ENCODE measurements around the gene DLK1. TPM values are rescaled to one million over a fixed set of nuclear protein-coding genes. Genes with fewer than 3 reads are reported as not detected.

Gene DLK1
- total and polyA plus RNA-seq, 10 donors = 0.17 to 0.79 (median 0.38) TPM; not detected in 7

GRCh38 chr14:100727086-100727872, 587 bp downstream of the DLK1 start:
- Histone ChIP-seq H3K4me3 (peak overlapping the region in 1 of 8 donors; percentile 5), H3K4me1 (peaks cover 0 to 9% (median 4%) of the 10 kb centered on the region in 6 donors), H3K27me3 (replicated peaks in 1 of 7) (peaks cover 0 to 86% (median 39%) of the 10 kb centered on the region in 7 donors), H3K9me3 (no peaks in the 10 kb centered on the region), H3K36me3 (no peaks in the 10 kb centered on the region), H3K27ac (no peak overlapping the region)
- intact Hi-C loops (cut with DNase I; ENCODE audit: low total_unique reads) = no loop called here
- no peak for TF ChIP-seq CTCF (IDR thresholded peaks at IDR 0.05 in 8 of 11, conservative IDR thresholded peaks at IDR 0.05 in 3 of 11)
- no peak for TF ChIP-seq POLR2AphosphoS5 (IDR thresholded peaks at IDR 0.05)
- no peak for TF ChIP-seq POLR2A (IDR thresholded peaks at IDR 0.05)
- no peak for DNase-seq
- WGBS, 5 donors = 13 to 20% (median 17%) methylated on average over 27 to 47 of the region's 47 CpGs

GRCh38 chr14:100727873-100728240, 1.2 kb downstream of the DLK1 start:
- no peak for DNase-seq
- H3K27ac ChIP-seq = no peak overlapping the region
- peaks cover 0 to 80% (median 39%) of the 10 kb centered on the region in 7 donors for H3K27me3 ChIP-seq (replicated peaks in 1 of 7)
- no peak overlapping the region for H3K4me3 ChIP-seq
- H3K9me3 ChIP-seq = no peaks in the 10 kb centered on the region
- intact Hi-C loops (cut with DNase I; ENCODE audit: low total_unique reads) = no loop called here
- WGBS, 5 donors = 52 to 67% (median 59%) methylated on average over 12 of the region's 12 CpGs
- TF ChIP-seq CTCF (IDR thresholded peaks at IDR 0.05 in 8 of 11, conservative IDR thresholded peaks at IDR 0.05 in 3 of 11) (no peak), POLR2A (IDR thresholded peaks at IDR 0.05) (no peak)
- no peaks in the 10 kb centered on the region for H3K36me3 ChIP-seq
- peaks cover 0 to 9% (median 4%) of the 10 kb centered on the region in 6 donors for H3K4me1 ChIP-seq

GRCh38 chr14:100728962-100729361, 2.3 kb downstream of the DLK1 start:
- no peak for DNase-seq
- no peak overlapping the region for H3K4me3 ChIP-seq
- intact Hi-C loops (cut with DNase I; ENCODE audit: low total_unique reads) = no loop called here
- no peaks in the 10 kb centered on the region for H3K9me3 ChIP-seq
- H3K27ac ChIP-seq = no peak overlapping the region
- H3K4me1 ChIP-seq = peaks cover 0 to 9% (median 4%) of the 10 kb centered on the region in 6 donors
- peaks cover 0 to 73% (median 39%) of the 10 kb centered on the region in 7 donors for H3K27me3 ChIP-seq (replicated peaks in 1 of 7)
- no peaks in the 10 kb centered on the region for H3K36me3 ChIP-seq
- WGBS, 5 donors = 31 to 55% (median 45%) methylated on average over 13 of the region's 13 CpGs
- TF ChIP-seq POLR2AphosphoS5 (IDR thresholded peaks at IDR 0.05) = no peak
- no peak for TF ChIP-seq POLR2A (IDR thresholded peaks at IDR 0.05)
- no peak for TF ChIP-seq CTCF (IDR thresholded peaks at IDR 0.05 in 8 of 11, conservative IDR thresholded peaks at IDR 0.05 in 3 of 11)

- DNase-seq = peak; percentile 36
- no peaks in the 10 kb centered on the region for H3K9me3 ChIP-seq
- WGBS, 5 donors = 57 to 77% (median 64%) methylated on average over 7 of the region's 7 CpGs
- intact Hi-C loops (cut with DNase I; ENCODE audit: low total_unique reads) = no loop called here
- H3K27ac ChIP-seq = no peak overlapping the region
- TF ChIP-seq CTCF (IDR thresholded peaks at IDR 0.05 in 8 of 11, conservative IDR thresholded peaks at IDR 0.05 in 3 of 11) = no peak
- TF ChIP-seq POLR2A (IDR thresholded peaks at IDR 0.05) = no peak
- no peak for TF ChIP-seq POLR2AphosphoS5 (IDR thresholded peaks at IDR 0.05)
- no peak overlapping the region for H3K4me3 ChIP-seq
- H3K27me3 ChIP-seq (replicated peaks in 1 of 7) = peaks cover 0 to 63% (median 39%) of the 10 kb centered on the region in 7 donors
- H3K36me3 ChIP-seq = no peaks in the 10 kb centered on the region
- H3K4me1 ChIP-seq = peaks cover 0 to 9% (median 4%) of the 10 kb centered on the region in 6 donors
Observed at GRCh38 chr14:100729982-100730381, 3.3 kb downstream of the DLK1 start.

Measured in spleen (tissue), 11 donors.